IMR-90 (cell line): Measurements from ENCODE around the gene VAT1L. TPM values are rescaled to one million over a fixed set of nuclear protein-coding genes. Genes with fewer than 3 reads are reported as not detected.

Experiments used
- ATAC-seq: fragments of 200-7000 bp; cut with Tn5 transposase; 2 replicates; pipeline ENCODE4 v1.9.1; 2020; ENCODE audit warnings: low read depth, mild to moderate bottlenecking, moderate library complexity
- BruUV-seq: library from RNA; stranded (reverse); fragments of 400-500 nt; replicated peaks from 2 replicates; lab custom pipeline; 2021; lab: Mats Ljungman, UMichigan
- CTCF ChIA-PET: fragments of 300-600 bp; formaldehyde crosslinking; extraction: SDS; loops from one replicate; lab custom pipeline; 2021; ENCODE audit warnings: antibody characterized with exemption; lab: Yijun Ruan, JAX
- POLR2A ChIA-PET: fragments of 300-600 bp; sonication (Branson Sonifier 250); formaldehyde crosslinking; loops from one replicate; lab custom pipeline; 2022; ENCODE audit warnings: antibody characterized with exemption; ENCODE audit not compliant: unreplicated experiment; lab: Charles Lee
- DNase-seq: peaks from one replicate; pipeline ENCODE4 v3.0.0; 2013
- H2AFZ ChIP-seq: replicated peaks from 2 replicates; pipeline ENCODE3; 2013; ENCODE audit warnings: low read length, mild to moderate bottlenecking; ENCODE audit not compliant: poor library complexity
- H2AK5ac ChIP-seq: 2 replicates; pipeline ENCODE4 v1.6.1; 2013; ENCODE audit warnings: low read depth, low read length, inconsistent platforms
- H2AK9ac ChIP-seq: replicated peaks from 2 replicates; pipeline ENCODE3; 2013; ENCODE audit warnings: mild to moderate bottlenecking, low read depth, low read length, moderate library complexity; ENCODE audit not compliant: poor library complexity
- H2BK120ac ChIP-seq: 2 replicates; pipeline ENCODE4 v1.6.1; 2013; ENCODE audit warnings: low read depth, low read length, inconsistent platforms
- H2BK15ac ChIP-seq: 3 replicates; pipeline ENCODE4 v1.6.1; 2013; ENCODE audit warnings: low read depth, low read length, inconsistent platforms
- H2BK20ac ChIP-seq: 2 replicates; pipeline ENCODE4 v1.6.1; 2013; ENCODE audit warnings: low read depth, mild to moderate bottlenecking, inconsistent platforms, low read length, moderate library complexity
- H2BK5ac ChIP-seq: 2 replicates; pipeline ENCODE4 v1.6.1; 2013; ENCODE audit warnings: mild to moderate bottlenecking, low read depth, low read length, inconsistent platforms; ENCODE audit not compliant: poor library complexity, severe bottlenecking
- H3K14ac ChIP-seq: replicated peaks from 2 replicates; pipeline ENCODE4 v1.6.1; 2013; ENCODE audit warnings: low read depth, low read length, inconsistent platforms
- H3K18ac ChIP-seq: 2 replicates; pipeline ENCODE4 v1.6.1; 2013; ENCODE audit warnings: low read depth, low read length, control low read depth
- H3K23ac ChIP-seq: 2 replicates; pipeline ENCODE4 v1.6.1; 2013; ENCODE audit warnings: low read depth, low read length, inconsistent platforms
- H3K27ac ChIP-seq: 2 replicates; pipeline ENCODE4 v1.5.1; 2013; ENCODE audit warnings: mild to moderate bottlenecking, control low read depth, low read length; ENCODE audit not compliant: insufficient read depth
- H3K27me3 ChIP-seq: 2 replicates; pipeline ENCODE4 v1.6.1; 2013; ENCODE audit warnings: low read length; ENCODE audit not compliant: control insufficient read depth, insufficient read depth
- H3K36me3 ChIP-seq: 2 replicates; pipeline ENCODE4 v1.6.1; 2013; ENCODE audit warnings: low read length, mixed read lengths; ENCODE audit not compliant: control insufficient read depth, insufficient read depth
- H3K4ac ChIP-seq: 2 replicates; pipeline ENCODE4 v1.6.1; 2013; ENCODE audit warnings: low read depth, low read length, inconsistent platforms
- H3K4me1 ChIP-seq: 2 replicates; pipeline ENCODE4 v1.6.1; 2013; ENCODE audit warnings: low read length, mixed read lengths; ENCODE audit not compliant: control insufficient read depth, insufficient read depth
- H3K4me2 ChIP-seq: 2 replicates; pipeline ENCODE4 v1.6.1; 2013; ENCODE audit warnings: low read depth, mild to moderate bottlenecking, control low read depth, low read length, moderate library complexity
- H3K4me3 ChIP-seq: 2 replicates; pipeline ENCODE4 v1.5.1; 2013; ENCODE audit warnings: low read depth, mild to moderate bottlenecking, control low read depth, low read length, moderate library complexity; ENCODE audit not compliant: insufficient read depth
- H3K56ac ChIP-seq: 2 replicates; pipeline ENCODE4 v1.6.1; 2013; ENCODE audit warnings: low read length, inconsistent platforms; ENCODE audit not compliant: insufficient read depth; ENCODE audit errors: extremely low read depth
- H3K79me1 ChIP-seq, 2 experiments: 2 replicates each; pipeline ENCODE4 v1.6.1; 2013; ENCODE audit warnings: low read length in 2 of 2, inconsistent platforms in 1 of 2, low read depth in 1 of 2
- H3K9ac ChIP-seq: 2 replicates; pipeline ENCODE4 v1.6.1; 2013; ENCODE audit warnings: low read depth, low read length, control low read depth
- H3K9me1 ChIP-seq: 2 replicates; pipeline ENCODE4 v1.6.1; 2013; ENCODE audit warnings: low read length, inconsistent platforms; ENCODE audit not compliant: insufficient read depth
- H3K9me3 ChIP-seq: 2 replicates; pipeline ENCODE4 v1.6.1; 2013; ENCODE audit warnings: low read length; ENCODE audit not compliant: control insufficient read depth, insufficient read depth
- H4K20me1 ChIP-seq: 2 replicates; pipeline ENCODE4 v1.6.1; 2013; ENCODE audit warnings: low read length, inconsistent platforms; ENCODE audit not compliant: insufficient read depth
- H4K5ac ChIP-seq: 2 replicates; pipeline ENCODE4 v1.6.1; 2013; ENCODE audit warnings: mild to moderate bottlenecking, low read depth, low read length, control low read depth
- H4K8ac ChIP-seq, 2 experiments: 2 replicates each; pipeline ENCODE4 v1.6.1; 2013; ENCODE audit warnings: low read depth in 2 of 2, low read length in 2 of 2, control low read depth in 1 of 2, inconsistent platforms in 1 of 2
- H4K91ac ChIP-seq: 2 replicates; pipeline ENCODE4 v1.6.1; 2013; ENCODE audit warnings: low read depth, low read length, inconsistent platforms; ENCODE audit not compliant: insufficient read depth
- MAZ ChIP-seq: IDR thresholded peaks from 2 replicates; pipeline ENCODE4 v1.6.1; 2012; ENCODE audit warnings: low read depth, mild to moderate bottlenecking, low read length, improper control_type of control experiment, moderate library complexity, borderline replicate concordance
- WGBS, 2 experiments: methylation state at CpG; one replicate each; pipeline versions ENCODE4 v1.1.5 to v1.1.7; 2013; ENCODE audit warnings: missing lambda C conversion rate in 2 of 2; ENCODE audit not compliant: insufficient read length in 1 of 2; ENCODE audit errors: extremely low coverage in 2 of 2; 5-methylcytosine and 5-hydroxymethylcytosine counted together
- dilution Hi-C: fragments of 300-500 bp; cut with HindIII; formaldehyde crosslinking; loops from one replicate; pipeline ENCODE4 v1.14.3; 2018; ENCODE audit warnings: low sequenced_read_pairs; ENCODE audit not compliant: unreplicated experiment
- in situ Hi-C: fragments of 300-500 bp; cut with MboI; formaldehyde crosslinking; loops from 3 replicates; pipeline ENCODE4 v1.14.3; 2019; ENCODE audit warnings: low sequenced_read_pairs, inconsistent platforms, mixed read lengths
- intact Hi-C: fragments of 100-400 bp; cut with micrococcal nuclease; formaldehyde crosslinking; loops from 2 replicates; pipeline ENCODE4 v1.10.0; 2022
- polyA plus RNA-seq, 3 experiments: library from polyadenylated mRNA; depleted of rRNA; stranded (reverse); fragments of >200 nt; gene quantifications; 2 replicates each; pipeline ENCODE4 v1.2.3, GENCODE V29; 2012; ENCODE audit warnings: low replicate concordance in 1 of 3
- total RNA-seq: library from RNA; depleted of rRNA; stranded (reverse); fragments of >200 nt; gene quantifications from 2 replicates; pipeline ENCODE4 v1.2.3, GENCODE V29; 2012
- TF ChIP-seq, protein P1 (sequence below): conservative IDR thresholded peaks from 2 replicates; pipeline ENCODE4 v1.5.1; 2012; ENCODE audit warnings: mild to moderate bottlenecking, low read depth, low read length, improper control_type of control experiment

The VAT1L gene
- total and polyA plus RNA-seq, 2 of the 4 experiments (the other 2 are of a cell fraction): 15.4 to 18.5 TPM

DNA sequence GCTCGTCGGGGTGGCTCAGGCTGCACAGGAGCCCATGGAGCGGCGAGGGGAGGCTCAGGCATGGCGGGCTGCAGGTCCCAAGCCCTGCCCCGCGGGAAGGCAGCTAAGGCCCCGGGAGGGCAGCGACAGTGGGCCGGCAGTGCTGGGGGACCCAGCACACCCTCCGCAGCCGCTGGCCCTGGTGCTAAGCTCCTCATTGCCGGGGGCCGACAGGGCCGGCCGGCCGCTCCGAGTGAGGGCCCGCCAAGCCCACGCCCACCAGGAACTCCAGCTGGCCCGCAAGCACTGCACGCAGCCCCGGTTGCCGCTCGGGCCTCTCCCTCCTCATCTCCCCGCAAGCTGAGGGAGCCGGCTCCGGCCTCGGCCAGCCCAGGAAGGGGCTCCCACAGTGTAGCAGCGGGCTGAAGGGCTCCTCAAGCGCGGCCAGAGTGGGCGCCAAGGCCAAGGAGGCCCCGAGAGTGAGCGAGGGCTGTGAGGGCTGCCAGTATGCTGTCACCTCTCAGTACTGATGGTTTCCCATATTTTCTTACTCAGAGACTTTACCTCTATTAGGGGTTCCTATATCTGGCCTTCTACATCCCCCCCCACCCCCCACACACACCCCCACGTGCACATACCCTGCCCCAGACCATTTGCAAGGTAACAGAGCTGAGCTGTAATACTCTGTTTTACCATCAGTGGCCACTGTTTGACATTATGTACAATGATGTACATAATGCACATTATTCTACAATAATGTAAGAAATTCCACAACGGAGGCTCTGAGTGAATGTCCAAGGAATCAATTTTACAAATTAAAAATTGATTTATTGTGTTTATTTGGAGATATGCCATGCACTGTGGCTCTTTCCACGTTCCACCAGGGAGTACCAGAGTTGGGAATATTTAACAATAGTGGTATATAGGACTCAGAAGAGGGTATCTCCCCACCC lies 3.7 kb upstream of the VAT1L start:
- Histone ChIP-seq H2BK15ac (no peak overlapping the region), H2AK9ac (no peak overlapping the region), H3K27ac (no peak overlapping the region), H3K4me3 (no peak overlapping the region), H3K27me3 (peaks cover 4% of the 10 kb centered on the region; the same call in 1 of the 2 replicates), H3K14ac (no peak overlapping the region), H3K4ac (no peak overlapping the region), H3K9me3 (no peaks in the 10 kb centered on the region), H2AFZ (no peak overlapping the region), H3K9me1 (peaks cover 2% of the 10 kb centered on the region), H3K79me1 (peaks cover 0 to 3% of the 10 kb centered on the region in 2 experiments; a peak in 1 of 4 replicates), H3K36me3 (no peaks in the 10 kb centered on the region), H4K20me1 (no peaks in the 10 kb centered on the region), H3K4me1 (peaks cover 12% of the 10 kb centered on the region), H2BK120ac (no peak overlapping the region), H4K91ac (no peak overlapping the region), H4K8ac (no peak overlapping the region), H3K4me2 (no peak overlapping the region), H3K9ac (no peak overlapping the region), H3K18ac (no peak overlapping the region), H4K5ac (no peak overlapping the region), H2BK20ac (no peak overlapping the region), H3K56ac (no peak overlapping the region), H3K23ac (no peak overlapping the region), H2AK5ac (no peak overlapping the region), H2BK5ac (no peak overlapping the region)
- intact Hi-C loops: no loop called here
- WGBS, 2 experiments: 94% methylated on average over 15 of the region's 38 CpGs; no CpG with 5 or more reads in 1 of the 2 experiments
- dilution Hi-C loops: no loop called here
- DNase-seq: no peak
- BruUV-seq: no TSS peak
- ATAC-seq: no peak
- POLR2A ChIA-PET: no interaction called here
- CTCF ChIA-PET: no interaction called here
- no peak for TF ChIP-seq MAZ
- TF ChIP-seq, protein P1, sequence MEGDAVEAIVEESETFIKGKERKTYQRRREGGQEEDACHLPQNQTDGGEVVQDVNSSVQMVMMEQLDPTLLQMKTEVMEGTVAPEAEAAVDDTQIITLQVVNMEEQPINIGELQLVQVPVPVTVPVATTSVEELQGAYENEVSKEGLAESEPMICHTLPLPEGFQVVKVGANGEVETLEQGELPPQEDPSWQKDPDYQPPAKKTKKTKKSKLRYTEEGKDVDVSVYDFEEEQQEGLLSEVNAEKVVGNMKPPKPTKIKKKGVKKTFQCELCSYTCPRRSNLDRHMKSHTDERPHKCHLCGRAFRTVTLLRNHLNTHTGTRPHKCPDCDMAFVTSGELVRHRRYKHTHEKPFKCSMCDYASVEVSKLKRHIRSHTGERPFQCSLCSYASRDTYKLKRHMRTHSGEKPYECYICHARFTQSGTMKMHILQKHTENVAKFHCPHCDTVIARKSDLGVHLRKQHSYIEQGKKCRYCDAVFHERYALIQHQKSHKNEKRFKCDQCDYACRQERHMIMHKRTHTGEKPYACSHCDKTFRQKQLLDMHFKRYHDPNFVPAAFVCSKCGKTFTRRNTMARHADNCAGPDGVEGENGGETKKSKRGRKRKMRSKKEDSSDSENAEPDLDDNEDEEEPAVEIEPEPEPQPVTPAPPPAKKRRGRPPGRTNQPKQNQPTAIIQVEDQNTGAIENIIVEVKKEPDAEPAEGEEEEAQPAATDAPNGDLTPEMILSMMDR: peak; percentile 28
- in situ Hi-C loops: no loop called here
